ENCODE data around the gene ZBTB33.

The ZBTB33 gene

DNA sequence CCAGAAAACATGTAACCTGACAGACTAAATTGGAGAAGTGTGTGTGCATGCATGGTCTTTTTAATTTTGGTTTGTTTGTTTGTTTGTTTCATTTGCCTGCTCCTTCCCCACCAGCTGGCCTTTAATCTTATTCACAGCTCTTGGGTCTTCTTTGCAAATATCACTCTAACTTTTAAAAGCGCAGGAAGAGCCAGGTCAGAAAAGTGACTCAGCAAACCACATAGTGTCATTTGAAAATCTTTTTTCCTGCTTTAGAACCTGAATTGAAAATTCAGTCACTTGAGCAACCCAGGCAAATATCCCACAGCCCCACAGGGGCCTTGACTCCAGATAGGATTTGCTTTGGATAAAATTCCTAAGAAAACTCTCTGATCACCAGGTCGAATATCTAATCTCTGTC lies 56.0 kb downstream of the ZBTB33 start:
- no peak for DNase-seq (ENCODE audit: low spot score)
- no peak for TF ChIP-seq CTCF (IDR thresholded peaks at IDR 0.05; ENCODE audit: extremely low read depth, missing control alignments)
